B cell (primary cell): ENCODE data around the gene DACT1.

Experiments
- EZH2 ChIP-seq: IDR thresholded peaks from 2 replicates; pipeline ENCODE4 v1.6.1; 2012; ENCODE audit warnings: borderline replicate concordance, low read depth, mild to moderate bottlenecking, moderate library complexity, low read length; ENCODE audit not compliant: insufficient read depth, poor library complexity, severe bottlenecking
- TF ChIP-seq, protein P1 (sequence below): fragments of 200-600 bp; IDR thresholded peaks from one replicate; pipeline ENCODE4 v1.8.0; 2022; ENCODE audit warnings: antibody characterized with exemption, mild to moderate bottlenecking

GRCh38 chr14:58662759-58663158 lies 25.0 kb downstream of the DACT1 start:
- TF ChIP-seq, protein P1, sequence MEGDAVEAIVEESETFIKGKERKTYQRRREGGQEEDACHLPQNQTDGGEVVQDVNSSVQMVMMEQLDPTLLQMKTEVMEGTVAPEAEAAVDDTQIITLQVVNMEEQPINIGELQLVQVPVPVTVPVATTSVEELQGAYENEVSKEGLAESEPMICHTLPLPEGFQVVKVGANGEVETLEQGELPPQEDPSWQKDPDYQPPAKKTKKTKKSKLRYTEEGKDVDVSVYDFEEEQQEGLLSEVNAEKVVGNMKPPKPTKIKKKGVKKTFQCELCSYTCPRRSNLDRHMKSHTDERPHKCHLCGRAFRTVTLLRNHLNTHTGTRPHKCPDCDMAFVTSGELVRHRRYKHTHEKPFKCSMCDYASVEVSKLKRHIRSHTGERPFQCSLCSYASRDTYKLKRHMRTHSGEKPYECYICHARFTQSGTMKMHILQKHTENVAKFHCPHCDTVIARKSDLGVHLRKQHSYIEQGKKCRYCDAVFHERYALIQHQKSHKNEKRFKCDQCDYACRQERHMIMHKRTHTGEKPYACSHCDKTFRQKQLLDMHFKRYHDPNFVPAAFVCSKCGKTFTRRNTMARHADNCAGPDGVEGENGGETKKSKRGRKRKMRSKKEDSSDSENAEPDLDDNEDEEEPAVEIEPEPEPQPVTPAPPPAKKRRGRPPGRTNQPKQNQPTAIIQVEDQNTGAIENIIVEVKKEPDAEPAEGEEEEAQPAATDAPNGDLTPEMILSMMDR, result no peak
- no peak for TF ChIP-seq EZH2
